Measurements from ENCODE around the gene FOXO6.

The FOXO6 gene

GRCh38 chr1:41357451-41358101, 3.7 kb upstream of the FOXO6 start:
- Histone ChIP-seq H2BK120ac (ENCODE audit: low read depth, low read length) (no peak overlapping the region), H4K91ac (ENCODE audit: low read depth, low read length, poor library complexity) (no peak overlapping the region), H4K8ac (ENCODE audit: low read depth, low read length) (no peak overlapping the region), H3K4me2 (ENCODE audit: insufficient read depth, low read length, poor library complexity, severe bottlenecking) (no peak overlapping the region), H3K79me1 (ENCODE audit: low read depth, low read length) (no peaks in the 10 kb centered on the region), H3K9me3 (replicated peaks in 1 of 2; ENCODE audit: control insufficient read depth in 2 of 2, insufficient read depth in 1 of 2, low read depth in 1 of 2, low read length in 2 of 2) (no peaks in the 10 kb centered on the region), H3K4me3 (ENCODE audit: low read length in 2 of 2) (no peak overlapping the region), H3K36me3 (replicated peaks in 1 of 2; ENCODE audit: control insufficient read depth in 2 of 2, insufficient read depth in 2 of 2, low read length in 2 of 2) (no peaks in the 10 kb centered on the region), H3K14ac (ENCODE audit: low read length) (no peak overlapping the region), H3K4me1 (ENCODE audit: control insufficient read depth in 2 of 2, insufficient read depth in 1 of 2, low read depth in 1 of 2, low read length in 2 of 2) (peaks cover 23 to 31% of the 10 kb centered on the region in 2 donors), H3K4ac (ENCODE audit: low read length) (no peak overlapping the region), H3K18ac (ENCODE audit: low read length) (peak overlapping the region; percentile 58), H3K23ac (ENCODE audit: low read depth, low read length, poor library complexity) (no peak overlapping the region), H3K9ac (ENCODE audit: low read depth, low read length, poor library complexity) (no peak overlapping the region), H2BK12ac (ENCODE audit: low read length) (no peak overlapping the region), H2AFZ (ENCODE audit: low read length) (peak overlapping the region; percentile 32), H2BK15ac (ENCODE audit: low read length) (peak overlapping the region; percentile 3), H3K27ac (replicated peaks; ENCODE audit: low read length) (no peak overlapping the region), H3K27me3 (ENCODE audit: control insufficient read depth in 3 of 3, insufficient read depth in 3 of 3, low read depth in 1 of 3, low read length in 3 of 3) (peaks cover 3 to 40% (median 8%) of the 10 kb centered on the region in 3 experiments), H2BK5ac (ENCODE audit: low read length) (peak overlapping the region; percentile 56), H2AK5ac (ENCODE audit: low read depth, low read length) (no peak overlapping the region)
- no peak for DNase-seq (ENCODE audit: low spot score)
- WGBS, 2 donors (ENCODE audit: extremely low coverage in 2 of 2, insufficient read length in 2 of 2, insufficient replicate concordance in 1 of 2): no CpG with 5 or more reads among the region's 6 CpGs

GRCh38 chr1:41358131-41359021, 2.9 kb upstream of the FOXO6 start:
- H3K27ac ChIP-seq (replicated peaks; ENCODE audit: low read length): no peak overlapping the region
- DNase-seq (ENCODE audit: low spot score): no peak
- no CpG with 5 or more reads among the region's 25 CpGs for WGBS, 2 donors (ENCODE audit: extremely low coverage in 2 of 2, insufficient read length in 2 of 2, insufficient replicate concordance in 1 of 2)

GRCh38 chr1:41359211-41360073, 1.8 kb upstream of the FOXO6 start:
- H3K4me1 ChIP-seq (ENCODE audit: control insufficient read depth in 2 of 2, insufficient read depth in 1 of 2, low read depth in 1 of 2, low read length in 2 of 2): peaks cover 23 to 39% of the 10 kb centered on the region in 2 donors

More at GRCh38 chr1:41358131-41359021, 2.9 kb upstream of the FOXO6 start:
- no peak overlapping the region for H4K8ac ChIP-seq (ENCODE audit: low read depth, low read length)
- no peak overlapping the region for H2BK15ac ChIP-seq (ENCODE audit: low read length)
- H3K4ac ChIP-seq (ENCODE audit: low read length): no peak overlapping the region
- H2BK120ac ChIP-seq (ENCODE audit: low read depth, low read length): no peak overlapping the region
- H3K79me1 ChIP-seq (ENCODE audit: low read depth, low read length): no peaks in the 10 kb centered on the region
- no peaks in the 10 kb centered on the region for H3K36me3 ChIP-seq (replicated peaks in 1 of 2; ENCODE audit: control insufficient read depth in 2 of 2, insufficient read depth in 2 of 2, low read length in 2 of 2)
- H3K14ac ChIP-seq (ENCODE audit: low read length): no peak overlapping the region
- peak overlapping the region; percentile 56 for H2BK5ac ChIP-seq (ENCODE audit: low read length)
- H3K9me3 ChIP-seq (replicated peaks in 1 of 2; ENCODE audit: control insufficient read depth in 2 of 2, insufficient read depth in 1 of 2, low read depth in 1 of 2, low read length in 2 of 2): no peaks in the 10 kb centered on the region
- no peak overlapping the region for H3K23ac ChIP-seq (ENCODE audit: low read depth, low read length, poor library complexity)
- peaks cover 23 to 39% of the 10 kb centered on the region in 2 donors for H3K4me1 ChIP-seq (ENCODE audit: control insufficient read depth in 2 of 2, insufficient read depth in 1 of 2, low read depth in 1 of 2, low read length in 2 of 2)
- H3K9ac ChIP-seq (ENCODE audit: low read depth, low read length, poor library complexity): no peak overlapping the region
- no peak overlapping the region for H4K91ac ChIP-seq (ENCODE audit: low read depth, low read length, poor library complexity)
- H3K4me2 ChIP-seq (ENCODE audit: insufficient read depth, low read length, poor library complexity, severe bottlenecking): no peak overlapping the region
- H3K18ac ChIP-seq (ENCODE audit: low read length): peak overlapping the region; percentile 44
- H2AK5ac ChIP-seq (ENCODE audit: low read depth, low read length): no peak overlapping the region
- H2BK12ac ChIP-seq (ENCODE audit: low read length): no peak overlapping the region
- peaks cover 10 to 48% (median 16%) of the 10 kb centered on the region in 3 experiments for H3K27me3 ChIP-seq (ENCODE audit: control insufficient read depth in 3 of 3, insufficient read depth in 3 of 3, low read depth in 1 of 3, low read length in 3 of 3)
- peak overlapping the region in 1 of 2 donors; percentile 2 for H3K4me3 ChIP-seq (ENCODE audit: low read length in 2 of 2)
- peak overlapping the region; percentile 32 for H2AFZ ChIP-seq (ENCODE audit: low read length)

More at GRCh38 chr1:41359211-41360073, 1.8 kb upstream of the FOXO6 start:
- H3K9ac ChIP-seq (ENCODE audit: low read depth, low read length, poor library complexity): peak overlapping the region; percentile 9
- no peaks in the 10 kb centered on the region for H3K79me1 ChIP-seq (ENCODE audit: low read depth, low read length)
- H3K23ac ChIP-seq (ENCODE audit: low read depth, low read length, poor library complexity): no peak overlapping the region
- peak overlapping the region; percentile 76 for H3K18ac ChIP-seq (ENCODE audit: low read length)
- peaks cover 10 to 58% (median 25%) of the 10 kb centered on the region in 3 experiments for H3K27me3 ChIP-seq (ENCODE audit: control insufficient read depth in 3 of 3, insufficient read depth in 3 of 3, low read depth in 1 of 3, low read length in 3 of 3)
- H2BK15ac ChIP-seq (ENCODE audit: low read length): peak overlapping the region; percentile 50
- H3K4me3 ChIP-seq (ENCODE audit: low read length in 2 of 2): no peak overlapping the region
- no peak overlapping the region for H4K8ac ChIP-seq (ENCODE audit: low read depth, low read length)
- no peak overlapping the region for H3K27ac ChIP-seq (replicated peaks; ENCODE audit: low read length)
- no peak overlapping the region for H2BK12ac ChIP-seq (ENCODE audit: low read length)
- H2BK120ac ChIP-seq (ENCODE audit: low read depth, low read length): peak overlapping the region; percentile 10
- no peaks in the 10 kb centered on the region for H3K36me3 ChIP-seq (replicated peaks in 1 of 2; ENCODE audit: control insufficient read depth in 2 of 2, insufficient read depth in 2 of 2, low read length in 2 of 2)
- WGBS, 2 donors (ENCODE audit: extremely low coverage in 2 of 2, insufficient read length in 2 of 2, insufficient replicate concordance in 1 of 2): no CpG with 5 or more reads among the region's 10 CpGs
- H3K14ac ChIP-seq (ENCODE audit: low read length): no peak overlapping the region
- no peak overlapping the region for H3K4ac ChIP-seq (ENCODE audit: low read length)
- no peak overlapping the region for H4K91ac ChIP-seq (ENCODE audit: low read depth, low read length, poor library complexity)
- DNase-seq (ENCODE audit: low spot score): no peak
- H3K4me2 ChIP-seq (ENCODE audit: insufficient read depth, low read length, poor library complexity, severe bottlenecking): no peak overlapping the region
- peak overlapping the region; percentile 94 for H2AK5ac ChIP-seq (ENCODE audit: low read depth, low read length)
- no peaks in the 10 kb centered on the region for H3K9me3 ChIP-seq (replicated peaks in 1 of 2; ENCODE audit: control insufficient read depth in 2 of 2, insufficient read depth in 1 of 2, low read depth in 1 of 2, low read length in 2 of 2)
- no peak overlapping the region for H2AFZ ChIP-seq (ENCODE audit: low read length)
- no peak overlapping the region for H2BK5ac ChIP-seq (ENCODE audit: low read length)
